ENCODE measurements around the gene TRIP12.

GRCh38 chr2:229818230-229818629 is 103.6 kb downstream of the TRIP12 start:
- TF ChIP-seq, protein P1, sequence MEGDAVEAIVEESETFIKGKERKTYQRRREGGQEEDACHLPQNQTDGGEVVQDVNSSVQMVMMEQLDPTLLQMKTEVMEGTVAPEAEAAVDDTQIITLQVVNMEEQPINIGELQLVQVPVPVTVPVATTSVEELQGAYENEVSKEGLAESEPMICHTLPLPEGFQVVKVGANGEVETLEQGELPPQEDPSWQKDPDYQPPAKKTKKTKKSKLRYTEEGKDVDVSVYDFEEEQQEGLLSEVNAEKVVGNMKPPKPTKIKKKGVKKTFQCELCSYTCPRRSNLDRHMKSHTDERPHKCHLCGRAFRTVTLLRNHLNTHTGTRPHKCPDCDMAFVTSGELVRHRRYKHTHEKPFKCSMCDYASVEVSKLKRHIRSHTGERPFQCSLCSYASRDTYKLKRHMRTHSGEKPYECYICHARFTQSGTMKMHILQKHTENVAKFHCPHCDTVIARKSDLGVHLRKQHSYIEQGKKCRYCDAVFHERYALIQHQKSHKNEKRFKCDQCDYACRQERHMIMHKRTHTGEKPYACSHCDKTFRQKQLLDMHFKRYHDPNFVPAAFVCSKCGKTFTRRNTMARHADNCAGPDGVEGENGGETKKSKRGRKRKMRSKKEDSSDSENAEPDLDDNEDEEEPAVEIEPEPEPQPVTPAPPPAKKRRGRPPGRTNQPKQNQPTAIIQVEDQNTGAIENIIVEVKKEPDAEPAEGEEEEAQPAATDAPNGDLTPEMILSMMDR (IDR thresholded peaks at IDR 0.05): no peak
- no peak for TF ChIP-seq POLR2A (IDR thresholded peaks at IDR 0.05)

Data from prostate gland (tissue), 2 donors.